B cell (primary cell): ENCODE data around the gene TIGD1.

ENCODE experiments used
- EZH2 ChIP-seq: IDR thresholded peaks from 2 replicates; pipeline ENCODE4 v1.6.1; 2012; ENCODE audit warnings: borderline replicate concordance, low read depth, mild to moderate bottlenecking, moderate library complexity, low read length; ENCODE audit not compliant: insufficient read depth, poor library complexity, severe bottlenecking
- TF ChIP-seq, protein P1 (sequence below): fragments of 200-600 bp; IDR thresholded peaks from one replicate; pipeline ENCODE4 v1.8.0; 2022; ENCODE audit warnings: antibody characterized with exemption, mild to moderate bottlenecking

DNA sequence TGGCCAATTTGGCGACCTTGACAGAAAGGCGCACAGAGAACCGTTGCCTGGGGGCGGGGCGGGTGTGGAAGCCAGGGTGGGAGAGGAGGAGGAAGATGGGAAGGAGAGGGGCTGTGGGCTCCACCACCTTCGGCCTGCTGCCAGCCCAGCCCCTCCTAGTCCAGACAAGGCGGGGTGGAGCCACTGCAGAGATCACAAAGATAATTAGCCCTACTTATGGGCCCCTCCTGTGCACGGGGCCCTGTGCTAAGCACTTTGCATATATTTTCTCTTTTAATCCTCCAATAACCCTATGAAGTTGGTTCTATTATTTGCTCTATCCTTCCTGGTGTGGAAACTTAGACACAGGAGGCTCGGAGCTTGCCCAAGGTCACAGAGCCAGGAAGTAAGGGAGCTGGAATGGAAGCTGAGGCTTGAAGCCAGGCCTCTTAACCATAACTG is 49.0 kb downstream of the TIGD1 start:
- no peak for TF ChIP-seq EZH2
- TF ChIP-seq, protein P1, sequence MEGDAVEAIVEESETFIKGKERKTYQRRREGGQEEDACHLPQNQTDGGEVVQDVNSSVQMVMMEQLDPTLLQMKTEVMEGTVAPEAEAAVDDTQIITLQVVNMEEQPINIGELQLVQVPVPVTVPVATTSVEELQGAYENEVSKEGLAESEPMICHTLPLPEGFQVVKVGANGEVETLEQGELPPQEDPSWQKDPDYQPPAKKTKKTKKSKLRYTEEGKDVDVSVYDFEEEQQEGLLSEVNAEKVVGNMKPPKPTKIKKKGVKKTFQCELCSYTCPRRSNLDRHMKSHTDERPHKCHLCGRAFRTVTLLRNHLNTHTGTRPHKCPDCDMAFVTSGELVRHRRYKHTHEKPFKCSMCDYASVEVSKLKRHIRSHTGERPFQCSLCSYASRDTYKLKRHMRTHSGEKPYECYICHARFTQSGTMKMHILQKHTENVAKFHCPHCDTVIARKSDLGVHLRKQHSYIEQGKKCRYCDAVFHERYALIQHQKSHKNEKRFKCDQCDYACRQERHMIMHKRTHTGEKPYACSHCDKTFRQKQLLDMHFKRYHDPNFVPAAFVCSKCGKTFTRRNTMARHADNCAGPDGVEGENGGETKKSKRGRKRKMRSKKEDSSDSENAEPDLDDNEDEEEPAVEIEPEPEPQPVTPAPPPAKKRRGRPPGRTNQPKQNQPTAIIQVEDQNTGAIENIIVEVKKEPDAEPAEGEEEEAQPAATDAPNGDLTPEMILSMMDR, result no peak
